GM23248 (cell line): ENCODE measurements around the gene MFF.

ENCODE experiments used
- EZH2 ChIP-seq: fragments of 200-600 bp; sonication (generic); IDR thresholded peaks from 2 replicates; pipeline ENCODE4 v1.6.1; 2018; ENCODE audit warnings: antibody characterized with exemption, mild to moderate bottlenecking; ENCODE audit not compliant: insufficient read depth, poor library complexity, severe bottlenecking
- EZH2phosphoT487 ChIP-seq: fragments of 200-600 bp; sonication (generic); IDR thresholded peaks from 2 replicates; pipeline ENCODE4 v1.6.1; 2018; ENCODE audit warnings: antibody characterized with exemption, moderate library complexity, mild to moderate bottlenecking, low read depth; ENCODE audit not compliant: insufficient read depth

DNA sequence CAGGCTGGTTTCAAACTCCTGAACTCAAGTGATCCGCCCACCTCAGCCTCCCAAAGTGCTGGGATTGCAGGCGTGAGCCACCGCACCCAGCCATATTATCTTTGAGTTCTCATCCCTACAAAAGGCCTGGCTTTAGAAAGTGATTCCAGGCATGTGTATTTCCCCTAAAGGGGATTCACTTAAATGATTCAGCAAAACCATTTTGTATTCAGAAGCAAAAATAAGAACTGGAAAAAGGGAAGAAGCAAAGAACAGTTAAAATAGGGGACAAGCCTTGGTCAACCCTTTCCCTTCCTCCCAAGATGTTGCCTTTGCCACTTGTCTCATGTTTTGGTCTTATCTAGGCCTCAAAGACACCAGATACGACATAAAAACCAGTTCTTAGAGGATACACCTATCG lies 43.5 kb downstream of the MFF start:
- no peak for TF ChIP-seq EZH2phosphoT487
- TF ChIP-seq EZH2 = no peak
